HG02885 (cell line): ENCODE measurements around the gene SLC7A5.
A peak's percentile ranks its signal among the peaks of the same experiment; 100 is the strongest.
"Not testable (repeated sequence)": the region's sequence is repeated elsewhere in the genome, so short reads cannot be mapped to it uniquely, and the experiment has no call there.

Experiments
- ATAC-seq: cut with Tn5 transposase; IDR thresholded peaks from one replicate; pipeline ENCODE4 v1.9.1; 2021; ENCODE audit warnings: mild to moderate bottlenecking; ENCODE audit not compliant: unreplicated experiment, poor library complexity

Gene SLC7A5

GRCh38 chr16:87869061-87869878, at the start of gene SLC7A5:
Gene SLC7A5 (minus strand): TSS chr16:87869507. CDS start chr16:87869422, 85 bp downstream.
- ATAC-seq: peak; percentile 67

GRCh38 chr16:87918338-87918737, 49.0 kb upstream of the SLC7A5 start:
- ATAC-seq: no peak

DNA sequence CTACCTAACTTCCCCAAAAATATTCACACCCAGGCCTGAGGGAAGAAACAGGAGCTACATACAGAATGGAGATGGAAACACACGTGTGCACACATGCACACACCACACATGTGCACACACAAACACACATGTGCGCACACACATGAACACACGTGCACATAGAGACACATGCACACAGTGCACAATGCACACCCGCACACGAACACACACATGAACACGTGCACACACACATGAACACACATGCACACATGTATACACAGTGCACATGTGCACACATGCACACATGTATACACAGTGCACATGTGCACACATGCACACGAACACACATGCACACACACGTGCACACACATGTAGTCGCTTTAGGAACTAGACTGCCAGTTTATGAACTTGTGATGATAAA, 48.2 kb upstream of the SLC7A5 start:
- no peak for ATAC-seq

GRCh38 chr16:87914812-87915211, 45.5 kb upstream of the SLC7A5 start:
- no peak for ATAC-seq

DNA sequence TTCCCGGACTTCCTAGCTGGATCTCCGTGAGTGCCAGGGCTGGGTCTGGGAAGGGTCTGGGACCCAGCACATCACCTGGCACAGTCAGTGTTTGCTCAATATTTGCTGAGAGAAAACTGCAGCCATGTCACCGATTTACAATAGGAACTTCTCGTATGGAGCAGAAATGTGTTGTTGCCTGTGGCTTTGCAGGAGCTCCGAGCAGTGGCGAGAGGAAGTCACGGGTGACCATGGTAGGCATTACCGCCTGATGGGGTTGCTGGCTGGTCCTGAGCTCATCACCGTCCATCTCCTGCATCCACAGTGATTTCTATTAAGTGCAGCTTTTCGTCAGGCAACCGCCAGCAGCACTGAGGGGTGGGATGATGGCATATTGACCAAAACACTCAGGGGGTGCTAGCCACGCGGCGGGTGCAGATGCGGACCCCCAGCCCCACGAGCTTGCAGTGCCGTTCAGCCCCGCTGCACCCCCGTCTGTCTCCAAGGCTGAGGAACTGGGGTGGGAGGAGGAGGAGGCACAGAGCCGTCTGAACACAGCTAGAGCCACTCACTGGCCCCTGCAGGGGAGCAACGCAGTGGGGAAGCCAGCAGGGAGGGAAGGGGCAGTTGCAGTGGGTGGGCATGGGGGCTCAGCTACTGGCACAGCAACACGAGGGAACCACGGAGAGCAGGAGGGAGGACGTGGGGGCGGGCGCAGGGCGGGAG, 44.9 kb upstream of the SLC7A5 start:
- not testable (repeated sequence) for ATAC-seq

DNA sequence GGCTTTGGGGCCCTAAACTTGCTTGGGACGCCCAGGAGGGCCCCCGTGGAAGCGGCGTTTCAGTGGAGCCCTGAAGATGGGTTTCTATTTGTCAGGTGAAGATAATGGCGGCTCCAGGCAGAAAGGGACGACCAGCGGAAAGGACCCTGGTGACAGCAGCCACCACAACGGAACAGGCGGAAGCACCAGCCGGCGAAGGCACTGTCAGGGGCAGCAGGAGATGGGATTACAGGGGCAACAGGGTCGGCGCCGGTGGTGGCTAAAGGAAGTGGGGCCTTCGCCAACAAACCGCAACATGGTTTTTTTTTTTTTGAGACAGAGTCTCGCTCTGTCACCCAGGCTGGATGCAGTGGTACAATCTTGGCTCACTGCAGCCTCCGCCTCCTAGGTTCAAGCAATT, 43.4 kb upstream of the SLC7A5 start:
- not testable (repeated sequence) for ATAC-seq

DNA sequence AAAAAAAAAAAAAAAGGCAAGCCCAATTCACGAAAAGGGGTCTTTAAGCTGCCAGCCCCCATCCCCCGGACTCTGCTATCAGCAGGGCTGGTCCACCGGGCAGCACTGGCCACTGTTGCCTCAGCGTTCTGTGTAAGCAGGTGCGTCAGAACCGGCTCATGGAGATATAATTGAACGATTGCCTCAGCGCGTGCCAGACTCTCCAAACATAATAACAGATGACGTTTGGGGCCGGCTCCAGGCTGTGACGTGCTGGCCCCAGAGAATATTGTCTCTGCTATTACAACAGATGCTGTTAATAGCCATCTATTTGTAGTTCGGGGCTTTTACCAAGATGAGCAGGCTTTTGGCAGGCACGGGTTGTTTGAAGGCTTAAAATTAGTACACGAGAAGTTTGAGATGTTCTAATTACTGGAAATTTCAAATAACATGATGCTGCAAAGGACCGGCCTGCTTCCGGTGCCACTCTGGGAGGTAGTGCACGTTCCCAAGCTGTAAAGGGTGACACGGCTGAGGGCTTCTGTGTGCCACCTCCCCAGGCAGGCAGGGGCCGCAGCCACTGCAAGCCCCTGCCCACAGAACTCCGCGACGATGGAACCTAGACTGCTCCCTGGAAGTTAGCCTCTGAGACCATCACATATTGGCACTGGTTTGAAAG, 41.9 kb upstream of the SLC7A5 start:
- ATAC-seq: not testable (repeated sequence)

- peak; percentile 89 for ATAC-seq
These were observed 40.1 kb upstream of the SLC7A5 start for GRCh38 chr16:87909203-87909935.

DNA sequence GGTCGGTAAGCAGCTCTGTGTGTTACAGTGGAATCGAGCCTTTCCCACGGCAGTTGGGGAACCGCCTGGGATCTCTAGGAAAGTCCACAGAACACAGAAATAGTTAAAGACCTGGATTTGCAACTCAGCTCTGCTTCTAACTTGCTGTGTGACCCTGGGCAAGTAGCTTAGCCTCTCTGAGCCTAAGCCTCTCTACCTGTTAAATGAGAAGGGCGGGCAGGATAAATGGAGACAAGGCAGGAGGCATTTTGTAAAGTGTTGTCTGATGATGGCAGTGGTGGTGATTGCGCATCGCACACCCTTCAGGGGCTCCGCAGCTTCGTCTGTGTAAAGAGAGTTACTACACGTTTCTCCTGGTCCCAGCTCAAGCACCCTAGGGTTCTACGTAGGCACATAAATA, 38.8 kb upstream of the SLC7A5 start:
- ATAC-seq: not testable (repeated sequence)

DNA sequence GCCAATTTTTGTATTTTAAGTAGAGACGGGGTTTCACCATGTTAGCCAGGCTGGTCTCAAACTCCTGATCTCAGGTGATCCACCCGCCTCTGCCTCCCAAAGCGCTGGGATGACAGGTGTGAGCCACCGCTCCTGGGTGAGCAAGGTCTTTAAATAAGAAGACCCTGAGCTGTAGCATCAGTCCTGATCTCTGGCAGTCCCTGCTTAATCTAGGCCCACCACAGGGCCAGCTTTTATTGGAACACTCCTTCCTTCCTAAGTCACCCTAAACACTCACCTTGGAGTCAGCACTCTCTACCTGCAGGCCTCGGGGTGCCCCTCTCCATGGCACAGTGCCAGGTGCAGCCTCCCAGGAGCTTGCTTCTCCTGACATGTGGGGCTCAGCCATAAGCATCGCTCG, 36.2 kb upstream of the SLC7A5 start:
- ATAC-seq: not testable (repeated sequence)

GRCh38 chr16:87904963-87905362, 35.7 kb upstream of the SLC7A5 start:
- ATAC-seq: not testable (repeated sequence)

DNA sequence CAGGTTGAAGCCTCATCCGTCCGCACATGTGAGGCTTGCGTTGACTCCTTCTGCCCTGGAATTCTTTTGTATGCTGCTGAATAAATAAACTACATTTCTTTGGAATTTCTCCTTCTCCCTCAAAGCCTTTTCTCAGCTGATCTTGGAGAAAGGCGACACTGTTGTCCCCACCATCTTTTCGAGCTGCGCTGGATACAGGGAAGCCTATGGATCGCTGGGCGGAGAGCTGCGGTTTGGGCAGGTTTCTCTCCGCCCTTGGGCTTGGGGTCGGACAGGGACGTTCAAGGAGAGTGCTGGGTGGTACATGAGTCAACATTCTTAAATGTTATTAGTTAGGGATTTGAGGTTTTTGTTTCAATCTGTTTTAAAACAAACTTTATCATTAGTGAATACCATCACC, 31.2 kb upstream of the SLC7A5 start:
- not testable (repeated sequence) for ATAC-seq

GRCh38 chr16:87897521-87898505, 28.5 kb upstream of the SLC7A5 start:
- no peak for ATAC-seq

GRCh38 chr16:87896924-87897520, 27.7 kb upstream of the SLC7A5 start:
- ATAC-seq: not testable (repeated sequence)

- ATAC-seq: not testable (repeated sequence)
These were observed 27.0 kb upstream of the SLC7A5 start for GRCh38 chr16:87896176-87896890.

DNA sequence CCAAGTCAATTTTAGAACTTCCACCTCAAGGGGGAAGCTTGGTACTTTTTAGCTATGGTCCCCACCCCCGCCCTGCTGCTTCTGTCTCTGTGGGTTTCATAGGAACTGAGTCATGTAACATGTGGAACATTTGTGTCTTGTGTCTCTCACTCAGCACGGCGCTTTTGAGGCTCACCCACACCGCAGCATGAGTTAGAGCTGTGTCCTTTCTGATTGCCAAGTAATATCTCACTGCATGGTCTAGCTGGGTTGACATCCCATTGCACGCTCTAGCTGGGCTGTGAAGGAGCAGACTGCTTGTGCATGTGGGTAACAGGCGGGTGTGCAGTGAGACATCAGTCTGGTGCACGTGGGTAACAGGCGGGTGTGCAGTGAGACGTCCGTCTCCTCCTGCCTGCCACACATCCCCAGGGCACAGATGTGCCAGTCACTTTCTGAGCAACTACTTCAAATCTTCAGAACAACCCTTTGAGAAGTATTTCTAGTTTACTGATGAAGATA, 26.4 kb upstream of the SLC7A5 start:
- peak; percentile 65 for ATAC-seq

DNA sequence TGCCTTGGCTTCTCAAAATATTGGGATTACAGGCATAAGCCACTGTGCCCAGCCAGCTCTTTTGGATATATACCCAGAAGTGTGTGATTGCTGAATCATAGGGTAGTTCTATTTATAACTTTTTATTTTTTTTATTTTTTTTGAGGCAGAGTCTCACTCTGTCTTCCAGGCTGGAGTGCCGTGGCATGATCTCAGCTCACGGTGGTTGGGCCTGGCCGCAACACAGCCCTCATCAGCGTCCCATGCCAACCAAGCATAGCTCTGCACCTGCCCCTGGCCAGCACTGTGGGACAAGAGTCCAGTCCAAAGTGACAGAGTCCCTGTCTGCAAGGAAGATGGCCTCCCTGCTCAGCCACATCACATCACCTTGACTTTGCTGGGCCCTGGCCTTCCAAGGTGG, 24.7 kb upstream of the SLC7A5 start:
- ATAC-seq: not testable (repeated sequence)

DNA sequence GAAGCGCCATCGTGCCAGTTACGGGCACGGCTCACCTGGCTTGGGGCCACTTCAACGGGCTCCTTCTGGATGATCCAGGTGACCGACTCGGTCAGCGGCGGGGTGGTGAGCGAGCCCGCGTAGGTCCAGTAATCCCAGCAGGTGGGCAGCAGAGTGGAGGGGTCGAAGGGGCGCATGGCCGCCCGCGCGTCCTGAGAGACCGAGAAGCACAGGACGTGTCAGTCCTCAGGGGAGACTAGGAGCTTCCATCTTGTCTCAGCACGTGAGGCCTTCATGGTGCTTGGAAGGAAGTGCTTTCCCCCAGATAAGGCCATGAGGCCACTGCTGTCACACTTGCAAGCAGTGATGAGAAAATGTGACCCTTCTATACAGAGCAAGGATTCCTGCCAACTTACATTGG, 22.5 kb upstream of the SLC7A5 start:
- no peak for ATAC-seq
